Esophagus squamous epithelium (tissue), 5 donors: ENCODE data around the gene ATP8B1. TPM values are rescaled to one million over a fixed set of nuclear protein-coding genes. Genes with fewer than 3 reads are reported as not detected.
A peak's percentile ranks its signal among the peaks of the same experiment; 100 is the strongest.
"Not testable (repeated sequence)": the region's sequence is repeated elsewhere in the genome, so short reads cannot be mapped to it uniquely, and the experiment has no call there.

Experiments used
- DNase-seq: peaks from one replicate; lab custom pipeline; 2025; lab: John Stamatoyannopoulos, UW
- H3K27ac ChIP-seq, 4 donors: fragments of 200-600 bp; sonication (generic); one replicate each; pipeline ENCODE4 v1.5.1; 2016 to 2019; ENCODE audit warnings: mild to moderate bottlenecking in 1 of 4
- H3K27me3 ChIP-seq, 4 donors: fragments of 200-600 bp; sonication (generic); 1 replicate in 3 of 4; 2 replicates in 1 of 4; pipeline versions ENCODE4 v1.5.1 to v1.6.0; 2017 to 2021; ENCODE audit warnings: antibody characterized with exemption in 1 of 4
- H3K36me3 ChIP-seq, 3 donors: fragments of 200-600 bp; sonication (generic); one replicate each; pipeline ENCODE4 v1.5.1; 2016 to 2019
- H3K4me1 ChIP-seq, 3 donors: fragments of 200-600 bp; sonication (generic); one replicate each; pipeline ENCODE4 v1.5.1; 2017 to 2019
- H3K4me3 ChIP-seq, 4 donors: fragments of 200-600 bp; sonication (generic); 1 replicate in 3 of 4; 2 replicates in 1 of 4; pipeline ENCODE4 v1.5.1; 2016 to 2019; ENCODE audit warnings: mild to moderate bottlenecking in 2 of 4, moderate library complexity in 1 of 4
- H3K9me3 ChIP-seq, 3 donors: fragments of 200-600 bp; sonication (generic); one replicate each; pipeline ENCODE4 v1.5.1; 2016 to 2019
- POLR2A ChIP-seq, 4 donors: fragments of 450-650 bp; IDR thresholded peaks; one replicate each; pipeline ENCODE4 v1.6.1; 2017; ENCODE audit warnings: antibody characterized with exemption in 4 of 4, mild to moderate bottlenecking in 4 of 4, moderate library complexity in 3 of 4
- WGBS, 2 donors: methylation state at CpG; one replicate each; pipeline ENCODE4 v1.1.5; 2018; 5-methylcytosine and 5-hydroxymethylcytosine counted together
- intact Hi-C: fragments of 100-400 bp; cut with DNase I; formaldehyde crosslinking; loops from one replicate; pipeline ENCODE4 v1.15.0; 2022
- total RNA-seq, 4 donors: library from RNA; depleted of rRNA; stranded (reverse); fragments of >200 nt; gene quantifications; one replicate each; pipeline ENCODE4 v1.1.0, GENCODE V29; 2016
- TF ChIP-seq, protein P1 (sequence below), 6 experiments: fragments of 450-650 bp in 4 of 6; fragments of 200-600 bp in 2 of 6; sonication (generic) in 2 of 6; IDR thresholded peaks; one replicate each; pipeline ENCODE4 v1.5.1; 2016 to 2019; ENCODE audit warnings: antibody characterized with exemption in 6 of 6, mild to moderate bottlenecking in 4 of 6, moderate library complexity in 4 of 6
- donor health status: DM: yes; HTN: yes; CAD: no.

Gene ATP8B1
- total RNA-seq, result 10 to 100 TPM; 20.2 to 39.1 (median 35.6) TPM

DNA sequence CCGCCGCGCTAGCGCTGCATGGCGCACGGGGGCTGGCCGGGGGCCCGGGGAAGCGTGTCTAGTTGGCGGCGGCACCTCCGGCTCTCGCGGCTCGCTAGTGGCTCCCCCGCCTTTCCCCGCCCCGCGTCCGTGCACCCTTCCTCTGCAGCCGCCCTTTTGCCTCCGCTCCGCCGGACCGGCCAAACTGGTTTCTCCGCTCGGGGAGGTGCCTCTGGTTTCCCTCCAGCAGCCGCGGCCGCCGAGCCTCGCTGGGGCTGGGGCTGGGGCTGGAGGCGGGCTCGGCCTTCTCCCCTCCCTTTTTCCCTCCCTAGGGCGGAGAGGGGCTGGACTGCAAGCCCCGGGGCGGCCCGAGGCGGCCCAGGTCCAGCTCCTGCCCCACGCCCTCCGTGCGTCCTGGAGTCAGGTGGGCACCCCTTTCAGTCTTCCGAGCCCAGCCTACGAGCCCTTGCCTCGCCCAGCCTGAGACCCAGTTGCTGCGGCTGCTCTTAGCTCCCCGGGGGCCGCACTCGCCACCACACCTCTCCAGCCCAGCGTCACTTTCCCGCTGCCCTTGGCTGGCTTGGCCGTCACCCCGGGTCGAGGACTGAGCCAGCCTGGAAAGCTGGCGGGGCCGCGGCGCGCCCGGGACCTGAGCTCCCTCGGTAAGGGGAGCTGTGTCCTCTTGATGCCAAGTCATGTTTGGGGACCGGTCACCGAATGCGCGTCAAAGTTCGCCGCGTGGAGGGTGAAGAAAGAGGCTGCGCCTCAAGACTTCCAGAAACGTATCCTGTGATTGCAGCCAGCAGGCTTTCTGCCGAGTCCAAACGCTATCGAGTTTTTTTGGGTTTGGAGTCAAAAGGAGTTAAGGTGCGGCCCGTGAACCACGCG is at the start of gene ATP8B1:
Gene ATP8B1, minus strand, starts transcription at position 213 of the 867 bp plus-strand sequence. CDS start 71,508 bp downstream, outside the sequence.
- H3K4me1 ChIP-seq, result peaks cover 14 to 80% (median 19%) of the 10 kb centered on the region in 3 donors
- intact Hi-C loops, result loop anchor here (10.0 kb wide), 1 partner anchor 69 kb away; no protein-coding TSS in a partner anchor

DNA sequence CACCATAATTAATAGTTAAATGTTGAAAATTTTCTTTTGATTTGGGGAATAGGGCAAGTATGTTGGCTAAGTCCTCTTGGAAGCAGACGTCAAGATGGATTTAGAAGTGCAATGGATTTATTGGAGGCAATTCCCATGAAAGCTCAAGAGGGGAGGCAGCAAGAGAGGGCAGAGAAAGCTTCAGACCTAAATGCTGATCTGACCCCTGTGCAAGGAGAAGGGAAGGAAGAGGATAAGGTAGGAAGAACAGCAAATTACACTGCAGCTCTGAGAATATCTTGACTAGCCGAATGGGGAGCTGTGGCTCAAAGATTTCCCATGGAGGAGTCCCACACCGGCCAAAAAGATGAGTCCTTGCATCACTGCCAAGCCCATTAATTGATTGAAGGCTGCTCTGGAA is 46.9 kb upstream of the ATP8B1 start:
- Histone ChIP-seq H3K4me3 (no peak overlapping the region), H3K27ac (no peak overlapping the region), H3K4me1 (no peaks in the 10 kb centered on the region), H3K36me3 (no peaks in the 10 kb centered on the region), H3K9me3 (no peaks in the 10 kb centered on the region), H3K27me3 (no peaks in the 10 kb centered on the region)
- DNase-seq, result no peak
- no peak for TF ChIP-seq POLR2A (IDR thresholded peaks at IDR 0.05)
- TF ChIP-seq, protein P1, sequence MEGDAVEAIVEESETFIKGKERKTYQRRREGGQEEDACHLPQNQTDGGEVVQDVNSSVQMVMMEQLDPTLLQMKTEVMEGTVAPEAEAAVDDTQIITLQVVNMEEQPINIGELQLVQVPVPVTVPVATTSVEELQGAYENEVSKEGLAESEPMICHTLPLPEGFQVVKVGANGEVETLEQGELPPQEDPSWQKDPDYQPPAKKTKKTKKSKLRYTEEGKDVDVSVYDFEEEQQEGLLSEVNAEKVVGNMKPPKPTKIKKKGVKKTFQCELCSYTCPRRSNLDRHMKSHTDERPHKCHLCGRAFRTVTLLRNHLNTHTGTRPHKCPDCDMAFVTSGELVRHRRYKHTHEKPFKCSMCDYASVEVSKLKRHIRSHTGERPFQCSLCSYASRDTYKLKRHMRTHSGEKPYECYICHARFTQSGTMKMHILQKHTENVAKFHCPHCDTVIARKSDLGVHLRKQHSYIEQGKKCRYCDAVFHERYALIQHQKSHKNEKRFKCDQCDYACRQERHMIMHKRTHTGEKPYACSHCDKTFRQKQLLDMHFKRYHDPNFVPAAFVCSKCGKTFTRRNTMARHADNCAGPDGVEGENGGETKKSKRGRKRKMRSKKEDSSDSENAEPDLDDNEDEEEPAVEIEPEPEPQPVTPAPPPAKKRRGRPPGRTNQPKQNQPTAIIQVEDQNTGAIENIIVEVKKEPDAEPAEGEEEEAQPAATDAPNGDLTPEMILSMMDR (IDR thresholded peaks at IDR 0.05), result no peak
- 63 to 74% methylated on average over 3 of the region's 3 CpGs for WGBS, 2 donors
- intact Hi-C loops, result no loop called here

More for the DNA sequence above, at the start of gene ATP8B1:
- Histone ChIP-seq H3K36me3 (no peaks in the 10 kb centered on the region), H3K27ac (peak within 1 kb of the TSS; percentile 93 to 96 (median 95)), H3K4me3 (peak within 1 kb of the TSS; percentile 81 to 92 (median 88)), H3K27me3 (peaks cover 0 to 25% (median 0%) of the 10 kb centered on the region in 4 donors), H3K9me3 (no peaks in the 10 kb centered on the region)
- WGBS, 2 donors, result 2 to 14% methylated on average over 19 to 20 of the region's 77 CpGs
- TF ChIP-seq POLR2A (IDR thresholded peaks at IDR 0.05), result peak in 2 of 4 donors; percentile 68 to 77
- TF ChIP-seq, protein P1 (IDR thresholded peaks at IDR 0.05), result peak in 1 of 6 experiments; percentile 9
- no peak for DNase-seq

DNA sequence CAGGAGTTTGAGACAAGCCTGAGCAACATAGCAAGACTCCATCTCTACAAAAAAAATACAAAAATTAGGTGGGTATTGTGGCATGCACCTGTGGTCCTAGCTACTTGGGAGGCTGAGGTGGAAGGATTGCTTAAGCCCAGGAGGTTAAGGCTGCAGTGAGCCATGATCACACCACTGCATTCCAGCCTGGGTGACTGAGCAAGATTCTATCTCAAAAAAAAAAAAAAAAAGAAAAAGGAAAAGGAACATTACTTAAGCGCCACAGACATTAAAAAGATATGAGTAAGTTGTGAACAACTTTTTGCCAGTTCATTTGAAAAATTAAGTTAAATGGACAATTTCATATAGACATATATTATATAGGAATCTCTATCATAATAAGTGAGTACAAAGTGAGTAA is 45.3 kb upstream of the ATP8B1 start:
- H3K4me3 ChIP-seq, H3K4me1 ChIP-seq, intact Hi-C loops, H3K27ac ChIP-seq, DNase-seq, H3K9me3 ChIP-seq, H3K27me3 ChIP-seq, H3K36me3 ChIP-seq: not testable (repeated sequence)
- WGBS, 2 donors, result 95 to 96% methylated on average over 1 of the region's 1 CpG

DNA sequence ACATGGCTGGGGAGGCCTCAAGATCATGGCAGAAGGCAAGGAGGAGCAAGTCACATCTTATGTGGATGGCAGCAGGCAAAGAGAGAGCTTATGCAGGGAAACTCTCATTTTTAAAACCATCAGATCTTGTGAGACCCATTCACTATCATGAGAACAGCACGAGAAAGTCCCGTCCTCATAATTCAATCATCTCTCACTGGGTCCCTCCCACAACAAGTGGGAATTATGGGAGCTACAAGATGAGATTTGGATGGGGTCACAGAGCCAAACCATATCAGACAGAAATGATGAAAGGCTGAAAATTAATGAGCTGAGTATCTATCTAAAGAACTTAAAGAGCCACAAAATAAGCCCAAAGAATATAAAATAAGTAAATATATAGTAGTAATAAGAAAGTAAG is 44.3 kb upstream of the ATP8B1 start:
- H3K36me3 ChIP-seq, H3K27me3 ChIP-seq, H3K4me3 ChIP-seq, H3K4me1 ChIP-seq, H3K27ac ChIP-seq, intact Hi-C loops, DNase-seq, H3K9me3 ChIP-seq: not testable (repeated sequence)
- 92 to 94% methylated on average over 2 of the region's 2 CpGs for WGBS, 2 donors

DNA sequence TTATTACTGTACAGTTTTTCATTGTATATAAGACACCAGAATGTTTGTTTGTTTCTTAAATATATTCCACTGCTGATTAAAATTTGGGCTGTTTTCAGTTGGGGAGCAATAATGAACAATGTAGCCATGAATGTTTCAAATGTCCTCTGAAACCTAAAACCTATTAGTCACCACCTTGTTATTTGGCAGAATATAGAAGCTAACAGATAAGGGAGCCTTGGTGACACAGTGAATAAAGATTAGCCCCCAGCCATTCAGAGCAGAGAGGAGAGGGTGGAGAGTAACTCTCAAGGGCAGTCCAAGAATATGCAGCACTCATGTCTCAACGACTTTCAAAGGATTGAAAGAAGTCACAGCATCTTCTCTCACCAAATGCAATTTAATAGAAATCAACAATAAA is 43.1 kb upstream of the ATP8B1 start:
- Histone ChIP-seq H3K27me3 (no peaks in the 10 kb centered on the region), H3K27ac (no peak overlapping the region), H3K4me1 (no peaks in the 10 kb centered on the region), H3K36me3 (no peaks in the 10 kb centered on the region), H3K4me3 (no peak overlapping the region), H3K9me3 (no peaks in the 10 kb centered on the region)
- TF ChIP-seq, protein P1 (IDR thresholded peaks at IDR 0.05), result no peak
- TF ChIP-seq POLR2A (IDR thresholded peaks at IDR 0.05), result no peak
- WGBS, 2 donors, result 13 to 50% methylated on average over 1 of the region's 1 CpG
- intact Hi-C loops, result no loop called here
- DNase-seq, result no peak

DNA sequence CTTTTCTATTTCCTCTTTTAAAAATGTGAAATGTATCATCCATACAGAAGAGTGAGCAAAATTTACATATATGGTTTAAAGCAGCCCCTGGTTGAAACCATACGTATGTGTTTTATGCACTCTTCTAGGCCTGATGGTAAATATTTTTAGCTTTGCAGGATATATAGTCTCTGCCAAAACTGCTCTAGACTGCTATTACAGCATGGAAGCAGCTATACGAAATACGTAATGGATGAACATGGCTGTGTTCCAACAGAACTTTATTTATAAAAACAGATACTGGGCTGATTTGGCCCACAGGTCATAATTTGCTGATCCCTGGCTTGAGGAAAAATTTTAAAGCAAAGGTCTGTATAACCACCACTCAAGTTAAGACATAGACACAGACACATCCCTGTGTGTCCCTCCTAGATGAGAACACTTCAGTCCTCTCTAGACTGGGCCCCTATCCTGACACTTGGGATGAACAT is 42.5 kb upstream of the ATP8B1 start:
- no peaks in the 10 kb centered on the region for H3K4me1 ChIP-seq
- WGBS, 2 donors, result 79 to 87% methylated on average over 3 of the region's 3 CpGs
- H3K27me3 ChIP-seq, result no peaks in the 10 kb centered on the region
- H3K9me3 ChIP-seq, result no peaks in the 10 kb centered on the region
- no peaks in the 10 kb centered on the region for H3K36me3 ChIP-seq
- intact Hi-C loops, result no loop called here
- no peak for DNase-seq
- no peak overlapping the region for H3K27ac ChIP-seq
- no peak overlapping the region for H3K4me3 ChIP-seq
- TF ChIP-seq, protein P1 (IDR thresholded peaks at IDR 0.05), result no peak
- TF ChIP-seq POLR2A (IDR thresholded peaks at IDR 0.05), result no peak
